HL-60 (cell line): Measurements from ENCODE around the gene CTNNBIP1.

Experiments
- DNase-seq, 2 experiments: peaks; one replicate each; pipeline ENCODE4 v3.0.0-alpha.2; 2010 to 2020; ENCODE audit warnings: low read depth in 1 of 2, low spot score in 1 of 2
- H3K27ac ChIP-seq: fragments of 250-450 bp; sonication (Bioruptor Pico); replicated peaks from 2 replicates; pipeline ENCODE4 v1.5.1; 2020; ENCODE audit warnings: mild to moderate bottlenecking, moderate library complexity
- H3K27me3 ChIP-seq: fragments of 250-450 bp; sonication (Bioruptor Pico); 2 replicates; pipeline ENCODE4 v1.5.1; 2021; ENCODE audit warnings: mild to moderate bottlenecking, moderate library complexity; ENCODE audit not compliant: insufficient read depth, poor library complexity, severe bottlenecking
- H3K4me3 ChIP-seq: replicated peaks from 2 replicates; pipeline ENCODE4 v1.5.1; 2011; ENCODE audit warnings: mild to moderate bottlenecking, control low read depth, low read length; ENCODE audit not compliant: insufficient read depth
- GABPA ChIP-seq: IDR thresholded peaks from 2 replicates; pipeline ENCODE4 v1.6.1; 2012; ENCODE audit warnings: low read depth
- POLR2AphosphoS5 ChIP-seq: IDR thresholded peaks from 2 replicates; pipeline ENCODE4 v1.6.1; 2012; ENCODE audit warnings: low read depth
- SPI1 ChIP-seq: IDR thresholded peaks from 2 replicates; pipeline ENCODE4 v1.6.1; 2012; ENCODE audit warnings: low read depth, mild to moderate bottlenecking, borderline replicate concordance
- TF ChIP-seq, protein P1 (sequence below): IDR thresholded peaks from one replicate; pipeline ENCODE4 v1.5.1; 2011; ENCODE audit warnings: low read length, control low read depth, inconsistent platforms; ENCODE audit not compliant: insufficient read depth
- TF ChIP-seq, protein P2 (sequence below): IDR thresholded peaks from 2 replicates; pipeline ENCODE4 v1.6.1; 2012; ENCODE audit warnings: low read depth; ENCODE audit not compliant: insufficient replicate concordance

Gene CTNNBIP1

DNA sequence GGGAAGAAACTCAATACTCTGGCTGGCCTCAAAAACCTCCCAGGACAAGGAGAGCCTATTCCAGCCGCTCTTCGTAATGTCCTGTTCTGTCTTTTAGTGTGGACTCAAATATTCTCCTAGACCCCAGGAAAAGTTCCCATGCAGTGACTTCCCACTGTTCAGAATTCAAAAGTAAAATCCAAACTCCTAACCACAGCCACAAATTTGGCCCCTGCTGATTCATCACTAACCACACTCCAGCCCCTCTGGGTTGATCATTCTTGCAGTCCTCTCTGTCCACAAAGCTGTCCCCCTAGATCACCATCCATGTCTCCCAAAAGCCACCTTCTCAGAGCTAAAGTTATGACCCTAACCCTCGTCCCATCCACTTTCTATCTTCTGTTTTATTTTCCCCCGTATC, 5.1 kb downstream of the CTNNBIP1 start:
- no peaks in the 10 kb centered on the region for H3K27me3 ChIP-seq
- TF ChIP-seq, protein P1, sequence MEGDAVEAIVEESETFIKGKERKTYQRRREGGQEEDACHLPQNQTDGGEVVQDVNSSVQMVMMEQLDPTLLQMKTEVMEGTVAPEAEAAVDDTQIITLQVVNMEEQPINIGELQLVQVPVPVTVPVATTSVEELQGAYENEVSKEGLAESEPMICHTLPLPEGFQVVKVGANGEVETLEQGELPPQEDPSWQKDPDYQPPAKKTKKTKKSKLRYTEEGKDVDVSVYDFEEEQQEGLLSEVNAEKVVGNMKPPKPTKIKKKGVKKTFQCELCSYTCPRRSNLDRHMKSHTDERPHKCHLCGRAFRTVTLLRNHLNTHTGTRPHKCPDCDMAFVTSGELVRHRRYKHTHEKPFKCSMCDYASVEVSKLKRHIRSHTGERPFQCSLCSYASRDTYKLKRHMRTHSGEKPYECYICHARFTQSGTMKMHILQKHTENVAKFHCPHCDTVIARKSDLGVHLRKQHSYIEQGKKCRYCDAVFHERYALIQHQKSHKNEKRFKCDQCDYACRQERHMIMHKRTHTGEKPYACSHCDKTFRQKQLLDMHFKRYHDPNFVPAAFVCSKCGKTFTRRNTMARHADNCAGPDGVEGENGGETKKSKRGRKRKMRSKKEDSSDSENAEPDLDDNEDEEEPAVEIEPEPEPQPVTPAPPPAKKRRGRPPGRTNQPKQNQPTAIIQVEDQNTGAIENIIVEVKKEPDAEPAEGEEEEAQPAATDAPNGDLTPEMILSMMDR = no peak
- H3K27ac ChIP-seq = no peak overlapping the region
- H3K4me3 ChIP-seq = no peak overlapping the region
- DNase-seq = no peak

DNA sequence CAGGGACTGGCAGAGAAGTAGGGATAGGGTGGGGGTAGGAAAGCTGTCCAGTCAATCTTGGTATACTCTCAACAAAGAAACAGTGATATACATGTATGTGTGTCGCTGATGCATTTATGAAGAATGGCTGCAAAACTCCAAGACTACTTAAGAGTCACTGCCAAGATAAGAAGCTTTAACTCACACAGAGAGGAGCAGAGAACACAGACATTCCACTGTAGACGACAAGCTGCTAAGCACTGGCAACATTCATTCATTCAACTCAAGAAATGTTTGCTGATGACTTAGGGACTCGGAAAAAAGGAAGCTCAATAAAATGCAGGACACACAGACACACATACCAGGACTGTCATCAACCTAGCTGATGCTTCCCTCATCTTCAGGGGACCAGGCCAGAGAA, 5.5 kb downstream of the CTNNBIP1 start:
- no peak overlapping the region for H3K27ac ChIP-seq
- TF ChIP-seq POLR2AphosphoS5 (no peak), GABPA (no peak), SPI1 (no peak)
- TF ChIP-seq, protein P2, sequence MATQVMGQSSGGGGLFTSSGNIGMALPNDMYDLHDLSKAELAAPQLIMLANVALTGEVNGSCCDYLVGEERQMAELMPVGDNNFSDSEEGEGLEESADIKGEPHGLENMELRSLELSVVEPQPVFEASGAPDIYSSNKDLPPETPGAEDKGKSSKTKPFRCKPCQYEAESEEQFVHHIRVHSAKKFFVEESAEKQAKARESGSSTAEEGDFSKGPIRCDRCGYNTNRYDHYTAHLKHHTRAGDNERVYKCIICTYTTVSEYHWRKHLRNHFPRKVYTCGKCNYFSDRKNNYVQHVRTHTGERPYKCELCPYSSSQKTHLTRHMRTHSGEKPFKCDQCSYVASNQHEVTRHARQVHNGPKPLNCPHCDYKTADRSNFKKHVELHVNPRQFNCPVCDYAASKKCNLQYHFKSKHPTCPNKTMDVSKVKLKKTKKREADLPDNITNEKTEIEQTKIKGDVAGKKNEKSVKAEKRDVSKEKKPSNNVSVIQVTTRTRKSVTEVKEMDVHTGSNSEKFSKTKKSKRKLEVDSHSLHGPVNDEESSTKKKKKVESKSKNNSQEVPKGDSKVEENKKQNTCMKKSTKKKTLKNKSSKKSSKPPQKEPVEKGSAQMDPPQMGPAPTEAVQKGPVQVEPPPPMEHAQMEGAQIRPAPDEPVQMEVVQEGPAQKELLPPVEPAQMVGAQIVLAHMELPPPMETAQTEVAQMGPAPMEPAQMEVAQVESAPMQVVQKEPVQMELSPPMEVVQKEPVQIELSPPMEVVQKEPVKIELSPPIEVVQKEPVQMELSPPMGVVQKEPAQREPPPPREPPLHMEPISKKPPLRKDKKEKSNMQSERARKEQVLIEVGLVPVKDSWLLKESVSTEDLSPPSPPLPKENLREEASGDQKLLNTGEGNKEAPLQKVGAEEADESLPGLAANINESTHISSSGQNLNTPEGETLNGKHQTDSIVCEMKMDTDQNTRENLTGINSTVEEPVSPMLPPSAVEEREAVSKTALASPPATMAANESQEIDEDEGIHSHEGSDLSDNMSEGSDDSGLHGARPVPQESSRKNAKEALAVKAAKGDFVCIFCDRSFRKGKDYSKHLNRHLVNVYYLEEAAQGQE = no peak
- TF ChIP-seq, protein P1 = no peak
- no peak for DNase-seq
- no peaks in the 10 kb centered on the region for H3K27me3 ChIP-seq
- H3K4me3 ChIP-seq = no peak overlapping the region

DNA sequence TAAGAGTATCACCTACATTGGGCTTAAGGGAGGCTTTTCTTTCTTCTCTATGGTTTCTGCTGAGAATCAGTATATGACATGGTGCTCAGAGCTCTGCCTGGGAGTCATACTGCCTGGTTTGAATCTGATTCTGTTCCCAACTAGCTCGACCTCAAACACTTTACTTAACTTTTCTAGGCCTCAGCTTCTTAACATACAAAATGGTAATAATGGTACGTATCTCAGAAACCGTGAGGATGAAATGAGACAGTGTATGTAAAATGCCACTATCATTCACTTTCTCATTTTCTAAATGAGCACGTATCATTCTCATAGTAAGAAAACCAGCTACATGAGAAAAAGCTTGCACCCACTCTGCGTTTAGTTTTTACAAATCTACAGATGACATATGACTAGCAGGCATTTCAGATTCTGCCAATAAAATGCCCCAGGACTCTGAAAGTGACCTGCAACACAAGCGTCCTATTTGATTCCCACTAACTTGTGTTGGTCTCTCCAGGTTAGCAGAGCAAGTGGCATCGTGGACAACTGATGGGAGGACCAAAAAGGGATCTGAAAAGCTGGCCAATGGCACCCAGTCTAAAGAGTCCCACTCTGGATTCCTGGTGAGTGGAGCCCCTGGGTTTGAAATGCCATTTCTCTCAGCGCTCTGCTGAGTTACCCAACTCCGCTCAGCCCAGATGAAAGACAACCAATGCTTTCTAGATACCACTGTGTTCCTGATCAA, 6.1 kb downstream of the CTNNBIP1 start:
- TF ChIP-seq, protein P1 = no peak
- no peak for TF ChIP-seq GABPA
- TF ChIP-seq SPI1 = no peak
- TF ChIP-seq, protein P2 = no peak
- no peak for TF ChIP-seq POLR2AphosphoS5
- H3K27me3 ChIP-seq = no peaks in the 10 kb centered on the region

DNA sequence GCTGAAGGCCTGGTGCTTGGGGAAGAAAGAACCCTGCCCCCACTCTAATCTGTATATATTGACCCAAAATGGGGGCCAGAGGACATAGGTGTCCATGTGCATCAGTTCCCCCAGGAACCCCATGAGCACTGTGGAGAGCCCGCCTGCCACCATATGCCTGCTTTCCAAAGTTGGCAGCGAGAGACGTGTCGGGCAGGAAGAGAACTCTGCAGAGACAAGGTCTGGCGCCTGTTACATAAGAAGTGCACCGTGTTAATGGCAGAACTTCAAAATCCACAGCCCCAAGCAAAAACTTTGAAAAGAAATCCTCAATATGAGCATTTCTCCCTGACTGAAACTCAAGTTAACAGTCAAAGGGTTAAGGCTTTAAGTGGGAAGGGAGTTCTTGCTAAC, 8.0 kb downstream of the CTNNBIP1 start:
- Histone ChIP-seq H3K4me3 (no peak overlapping the region), H3K27ac (no peak overlapping the region), H3K27me3 (no peaks in the 10 kb centered on the region)
- no peak for DNase-seq
- no peak for TF ChIP-seq GABPA
- no peak for TF ChIP-seq SPI1
- TF ChIP-seq, protein P2 = no peak
- no peak for TF ChIP-seq POLR2AphosphoS5
- TF ChIP-seq, protein P1 = no peak

More for the DNA sequence above, 6.1 kb downstream of the CTNNBIP1 start:
- DNase-seq = no peak
- H3K27ac ChIP-seq = no peak overlapping the region
- H3K4me3 ChIP-seq = no peak overlapping the region
